CD4-positive, alpha-beta T cell treated with Interferon alpha-2 for 1 hour (primary cell): ENCODE results near the gene PCAT7.
"Not testable (repeated sequence)": the region's sequence is repeated elsewhere in the genome, so short reads cannot be mapped to it uniquely, and the experiment has no call there.

Source experiments
- DNase-seq, 2 donors: peaks; one replicate each; pipeline ENCODE4 v3.0.0-alpha.2; 2020 to 2022

The PCAT7 gene

GRCh38 chr9:94554439-94555331, at the start of gene PCAT7:
Gene PCAT7, plus strand, starts transcription at chr9:94555083.
- peak; percentile 10 to 27 for DNase-seq

GRCh38 chr9:94506370-94506769, 48.5 kb upstream of the PCAT7 start:
- not testable (repeated sequence) for DNase-seq

GRCh38 chr9:94507531-94508258, 47.2 kb upstream of the PCAT7 start:
- no peak for DNase-seq

- no peak for DNase-seq
Observed at GRCh38 chr9:94511134-94511954, 43.5 kb upstream of the PCAT7 start.

GRCh38 chr9:94511955-94512265, 43.0 kb upstream of the PCAT7 start:
- no peak for DNase-seq

GRCh38 chr9:94514722-94515121, 40.2 kb upstream of the PCAT7 start:
- DNase-seq: no peak

GRCh38 chr9:94517254-94517653, 37.6 kb upstream of the PCAT7 start:
- DNase-seq: no peak

GRCh38 chr9:94525396-94526035, 29.4 kb upstream of the PCAT7 start:
- DNase-seq: no peak

- DNase-seq: no peak
Observed at GRCh38 chr9:94526271-94526670, 28.6 kb upstream of the PCAT7 start.

- DNase-seq: no peak
Observed at GRCh38 chr9:94526951-94527350, 27.9 kb upstream of the PCAT7 start.

- no peak for DNase-seq
Observed at GRCh38 chr9:94528886-94529285, 26.0 kb upstream of the PCAT7 start.

GRCh38 chr9:94533155-94533554, 21.7 kb upstream of the PCAT7 start:
- no peak for DNase-seq

GRCh38 chr9:94533601-94534000, 21.3 kb upstream of the PCAT7 start:
- no peak for DNase-seq

GRCh38 chr9:94534901-94535300, 20.0 kb upstream of the PCAT7 start:
- DNase-seq: no peak

- no peak for DNase-seq
Observed at GRCh38 chr9:94538908-94539307, 16.0 kb upstream of the PCAT7 start.

- not testable (repeated sequence) for DNase-seq
Observed at GRCh38 chr9:94544335-94544734, 10.5 kb upstream of the PCAT7 start.

- DNase-seq: no peak
Observed at GRCh38 chr9:94545940-94546339, 8.9 kb upstream of the PCAT7 start.

- DNase-seq: no peak
Observed at GRCh38 chr9:94553029-94553938, 1.6 kb upstream of the PCAT7 start.

- no peak for DNase-seq
Observed at GRCh38 chr9:94554078-94554438, 825 bp upstream of the PCAT7 start.

- no peak for DNase-seq
Observed at GRCh38 chr9:94557376-94557775, 2.5 kb downstream of the PCAT7 start.

- DNase-seq: no peak
Observed at GRCh38 chr9:94560237-94560636, 5.4 kb downstream of the PCAT7 start.

GRCh38 chr9:94563548-94563947, 8.7 kb downstream of the PCAT7 start:
- DNase-seq: no peak
